Measurements from ENCODE around the gene LRRN1. TPM values are rescaled to one million over a fixed set of nuclear protein-coding genes. Genes with fewer than 3 reads are reported as not detected.

The LRRN1 gene
- total RNA-seq, 2 donors from 2014 or later = 11.0 to 58.4 TPM

- 80% methylated on average over 2 of the region's 2 CpGs for WGBS
- Histone ChIP-seq H3K27ac (no peak overlapping the region), H3K4me3 (no peak overlapping the region), H3K4me1 (replicated peaks) (no peaks in the 10 kb centered on the region), H3K27me3 (replicated peaks; ENCODE audit: insufficient read depth) (no peaks in the 10 kb centered on the region), H3K36me3 (no peaks in the 10 kb centered on the region), H3K9me3 (no peaks in the 10 kb centered on the region)
- intact Hi-C loops (cut with DNase I) = no loop called here
- TF ChIP-seq POLR2A (IDR thresholded peaks at IDR 0.05) = no peak
- TF ChIP-seq POLR2AphosphoS5 (IDR thresholded peaks at IDR 0.05) = no peak
- TF ChIP-seq CTCF (IDR thresholded peaks at IDR 0.05) = no peak
- no peak for DNase-seq (ENCODE audit: low spot score)
These were observed 5.3 kb downstream of the LRRN1 start for GRCh38 chr3:3804560-3804959.

GRCh38 chr3:3806092-3806491 lies 6.9 kb downstream of the LRRN1 start:
- Histone ChIP-seq H3K36me3 (no peaks in the 10 kb centered on the region), H3K27me3 (replicated peaks; ENCODE audit: insufficient read depth) (no peaks in the 10 kb centered on the region), H3K9me3 (no peaks in the 10 kb centered on the region), H3K27ac (no peak overlapping the region), H3K4me3 (no peak overlapping the region), H3K4me1 (replicated peaks) (no peaks in the 10 kb centered on the region)
- no peak for DNase-seq (ENCODE audit: low spot score)
- 93% methylated on average over 7 of the region's 7 CpGs for WGBS
- TF ChIP-seq POLR2A (IDR thresholded peaks at IDR 0.05) = no peak
- TF ChIP-seq CTCF (IDR thresholded peaks at IDR 0.05) = no peak
- no peak for TF ChIP-seq POLR2AphosphoS5 (IDR thresholded peaks at IDR 0.05)
- intact Hi-C loops (cut with DNase I) = no loop called here

- TF ChIP-seq POLR2AphosphoS5 (IDR thresholded peaks at IDR 0.05) (no peak), CTCF (IDR thresholded peaks at IDR 0.05) (no peak), POLR2A (IDR thresholded peaks at IDR 0.05) (no peak)
- no peak for DNase-seq (ENCODE audit: low spot score)
These were observed 7.6 kb downstream of the LRRN1 start for GRCh38 chr3:3806856-3807255.

GRCh38 chr3:3813013-3813412 lies 13.8 kb downstream of the LRRN1 start:
- Histone ChIP-seq H3K36me3 (peaks cover 0 to 3% of the 10 kb centered on the region in 2 donors), H3K4me3 (no peak overlapping the region), H3K9me3 (no peaks in the 10 kb centered on the region), H3K27me3 (replicated peaks; ENCODE audit: insufficient read depth) (no peaks in the 10 kb centered on the region), H3K27ac (no peak overlapping the region), H3K4me1 (replicated peaks) (no peaks in the 10 kb centered on the region)
- 87% methylated on average over 5 of the region's 5 CpGs for WGBS
- DNase-seq (ENCODE audit: low spot score) = no peak
- intact Hi-C loops (cut with DNase I) = no loop called here
- no peak for TF ChIP-seq POLR2AphosphoS5 (IDR thresholded peaks at IDR 0.05)
- TF ChIP-seq CTCF (IDR thresholded peaks at IDR 0.05) = no peak
- TF ChIP-seq POLR2A (IDR thresholded peaks at IDR 0.05) = no peak

More at GRCh38 chr3:3806856-3807255, 7.6 kb downstream of the LRRN1 start:
- H3K4me3 ChIP-seq = no peak overlapping the region
- no peaks in the 10 kb centered on the region for H3K4me1 ChIP-seq (replicated peaks)
- H3K27me3 ChIP-seq (replicated peaks; ENCODE audit: insufficient read depth) = no peaks in the 10 kb centered on the region
- H3K36me3 ChIP-seq = no peaks in the 10 kb centered on the region
- no peaks in the 10 kb centered on the region for H3K9me3 ChIP-seq
- 87% methylated on average over 6 of the region's 6 CpGs for WGBS
- intact Hi-C loops (cut with DNase I) = no loop called here
- H3K27ac ChIP-seq = no peak overlapping the region

- Histone ChIP-seq H3K36me3 (peaks cover 0 to 3% of the 10 kb centered on the region in 2 donors), H3K27ac (no peak overlapping the region), H3K9me3 (no peaks in the 10 kb centered on the region), H3K4me1 (replicated peaks) (no peaks in the 10 kb centered on the region), H3K27me3 (replicated peaks; ENCODE audit: insufficient read depth) (no peaks in the 10 kb centered on the region), H3K4me3 (no peak overlapping the region)
- TF ChIP-seq CTCF (IDR thresholded peaks at IDR 0.05) (no peak), POLR2A (IDR thresholded peaks at IDR 0.05) (no peak), POLR2AphosphoS5 (IDR thresholded peaks at IDR 0.05) (no peak)
- intact Hi-C loops (cut with DNase I) = no loop called here
- WGBS = 89% methylated on average over 1 of the region's 1 CpG
- DNase-seq (ENCODE audit: low spot score) = no peak
These were observed 16.0 kb downstream of the LRRN1 start for GRCh38 chr3:3815206-3815605.
